GM19351 (cell line): Measurements from ENCODE around the gene FAM83D.
A peak's percentile ranks its signal among the peaks of the same experiment; 100 is the strongest.
"Not testable (repeated sequence)": the region's sequence is repeated elsewhere in the genome, so short reads cannot be mapped to it uniquely, and the experiment has no call there.

Source experiments
- ATAC-seq: cut with Tn5 transposase; IDR thresholded peaks from one replicate; pipeline ENCODE4 v1.9.1; 2021; ENCODE audit warnings: mild to moderate bottlenecking, moderate library complexity; ENCODE audit not compliant: unreplicated experiment

FAM83D gene

DNA sequence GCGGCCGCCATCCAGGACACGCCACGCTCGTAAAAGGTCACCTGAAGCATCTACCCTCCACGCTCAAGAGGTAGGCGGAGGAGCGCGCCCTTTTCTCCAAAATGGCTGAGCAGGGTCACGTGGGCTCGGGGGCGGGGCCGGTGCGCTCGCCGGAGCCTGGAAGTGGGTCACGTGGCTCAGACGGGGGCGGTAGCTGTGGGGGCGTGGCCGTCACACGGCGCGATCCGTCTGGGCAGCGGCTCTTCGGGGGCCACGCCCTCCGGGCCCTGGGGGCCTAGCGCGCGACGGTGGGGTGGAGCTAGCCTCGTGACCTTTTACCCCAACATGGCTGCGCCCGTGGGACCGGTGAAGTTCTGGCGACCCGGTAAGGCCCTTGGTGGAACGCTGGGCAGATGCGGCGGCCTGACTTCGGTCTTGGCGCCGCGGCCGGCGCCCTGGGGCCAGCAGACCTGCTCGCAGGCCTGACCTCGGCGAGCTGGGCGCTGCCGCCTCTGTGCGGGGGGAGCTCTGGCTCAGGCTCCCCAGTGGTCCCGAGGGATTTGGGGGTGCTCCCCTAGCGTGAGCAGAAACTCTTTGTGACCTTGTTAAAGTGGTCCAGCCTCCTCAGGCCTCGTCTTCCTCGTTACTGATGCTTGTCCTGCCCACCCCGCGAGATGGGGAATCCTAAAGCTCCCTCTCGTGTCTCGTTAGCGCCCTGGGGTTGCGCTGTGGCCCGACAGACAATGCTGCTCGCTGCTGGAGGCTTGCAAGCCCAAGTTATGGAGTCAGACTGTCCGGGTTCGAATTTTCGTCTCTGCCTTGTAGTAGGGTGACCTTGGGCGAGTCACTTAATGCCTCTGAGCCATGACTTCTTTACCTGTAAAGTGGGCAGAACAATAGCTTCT is 36.1 kb downstream of the FAM83D start, which contains the start of gene DHX35:
TSS of gene DHX35 (plus strand) at position 301 of the 884 bp plus-strand sequence. CDS start at position 325, 24 bp downstream.
- ATAC-seq: peak; percentile 92

GRCh38 chr20:38962928-38963401 is 36.7 kb downstream of the FAM83D start:
- ATAC-seq: no peak

- no peak for ATAC-seq
Measured at GRCh38 chr20:38963745-38964144, 37.5 kb downstream of the FAM83D start.

GRCh38 chr20:38965264-38965663 is 39.0 kb downstream of the FAM83D start:
- no peak for ATAC-seq

DNA sequence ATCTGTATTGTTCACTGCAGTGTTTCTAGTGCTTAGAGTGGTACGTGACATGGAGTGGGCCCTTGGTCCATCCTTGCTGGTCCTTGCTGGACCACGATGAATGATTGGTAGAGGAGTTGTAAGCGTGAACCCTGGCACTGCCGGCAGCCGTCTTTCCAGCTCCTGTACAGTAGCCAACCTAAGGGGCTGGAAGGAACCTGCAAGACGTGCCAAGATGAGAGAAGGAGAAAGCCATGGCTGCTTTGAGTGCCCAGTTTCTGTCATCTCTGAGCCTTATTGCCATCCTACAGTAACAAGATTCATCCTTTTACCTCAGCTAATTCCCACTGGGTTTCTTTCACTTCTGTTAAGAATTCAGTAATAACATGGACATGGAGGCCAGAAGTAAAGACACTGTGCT is 41.9 kb downstream of the FAM83D start:
- ATAC-seq: no peak

- ATAC-seq: no peak
Measured at GRCh38 chr20:38969708-38970107, 43.5 kb downstream of the FAM83D start.

DNA sequence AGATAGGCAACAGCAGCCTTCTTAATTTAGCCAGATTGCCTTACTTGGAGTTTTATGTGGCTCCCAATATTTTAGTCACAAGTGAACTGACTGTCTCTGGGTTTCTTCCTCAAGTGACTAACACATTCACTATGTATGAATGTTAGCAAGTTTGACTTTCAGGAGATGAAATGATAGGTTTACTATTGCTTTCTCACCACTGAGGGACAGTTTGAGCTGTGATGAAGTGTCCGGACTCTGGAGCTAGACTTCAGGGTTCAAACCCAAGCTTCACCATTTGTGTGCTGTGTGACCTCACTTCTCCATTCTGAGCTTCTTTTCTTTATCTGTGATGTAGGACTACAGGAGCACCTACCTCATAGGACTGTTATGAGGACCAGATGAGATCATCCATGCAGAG is 44.1 kb downstream of the FAM83D start:
- ATAC-seq: no peak

DNA sequence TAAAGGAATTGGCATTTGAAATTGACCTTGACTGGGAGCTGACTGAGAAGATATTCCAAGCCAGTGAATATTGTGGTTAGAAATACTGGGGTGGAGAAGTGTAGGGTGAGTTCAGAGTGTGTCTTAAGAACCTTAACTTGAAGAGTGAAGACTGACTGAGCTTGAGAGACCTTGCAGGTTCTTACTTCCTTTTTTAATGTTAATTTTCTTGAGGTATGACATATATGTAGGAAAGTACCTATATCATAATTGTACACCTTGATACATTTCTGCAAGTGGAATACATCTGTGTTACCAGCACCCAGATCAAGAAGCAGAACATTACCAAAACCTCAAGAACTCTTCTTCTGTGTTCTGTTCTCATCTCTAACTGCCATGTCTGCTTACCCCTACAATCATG is 46.9 kb downstream of the FAM83D start:
- ATAC-seq: no peak

DNA sequence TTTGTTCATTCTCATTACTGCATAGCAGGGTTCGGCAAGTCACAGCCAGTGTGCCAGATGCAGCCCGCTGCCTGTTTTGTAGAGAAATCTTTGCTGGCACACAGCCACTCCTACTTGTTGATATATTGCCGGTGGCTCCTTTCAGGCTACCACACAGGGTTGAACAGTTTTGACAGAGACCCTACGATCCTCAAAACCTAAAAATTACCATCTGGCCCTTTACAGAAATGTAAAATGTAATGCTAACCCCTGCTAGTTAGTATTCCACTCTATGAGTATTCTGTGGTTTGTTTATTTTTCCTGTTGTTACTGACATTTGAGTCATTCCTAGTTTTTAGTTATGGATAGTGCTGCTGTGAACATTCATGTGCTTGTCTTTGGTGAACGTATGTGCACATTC is 47.4 kb downstream of the FAM83D start:
- ATAC-seq: no peak

DNA sequence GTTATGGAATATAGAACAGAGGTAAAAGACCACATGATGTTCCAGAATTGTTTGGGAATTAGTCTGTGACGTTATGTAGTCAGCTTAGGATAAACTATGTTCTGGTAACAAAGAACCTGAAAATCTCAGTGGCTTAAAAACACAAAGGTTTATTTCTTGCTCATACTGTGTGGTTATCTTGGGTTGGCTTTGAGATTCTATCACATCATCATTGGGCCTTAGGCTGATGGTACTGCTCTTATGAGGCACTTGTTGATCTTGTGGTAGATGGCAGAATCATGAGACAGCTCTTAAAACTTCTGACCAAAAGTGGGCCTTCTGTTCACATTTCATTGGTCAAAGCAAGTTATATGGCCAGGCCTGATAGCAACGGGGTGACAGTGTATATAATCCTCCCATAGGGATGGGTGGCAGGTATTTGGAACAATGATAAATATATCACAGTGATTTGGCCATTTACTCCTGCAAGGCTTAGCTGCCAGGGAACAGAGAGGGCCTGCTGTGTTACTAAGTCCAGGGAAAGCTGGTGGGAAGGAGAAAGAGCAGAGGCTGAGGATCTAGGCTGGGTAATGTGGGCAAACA is 49.4 kb downstream of the FAM83D start:
- ATAC-seq: no peak

DNA sequence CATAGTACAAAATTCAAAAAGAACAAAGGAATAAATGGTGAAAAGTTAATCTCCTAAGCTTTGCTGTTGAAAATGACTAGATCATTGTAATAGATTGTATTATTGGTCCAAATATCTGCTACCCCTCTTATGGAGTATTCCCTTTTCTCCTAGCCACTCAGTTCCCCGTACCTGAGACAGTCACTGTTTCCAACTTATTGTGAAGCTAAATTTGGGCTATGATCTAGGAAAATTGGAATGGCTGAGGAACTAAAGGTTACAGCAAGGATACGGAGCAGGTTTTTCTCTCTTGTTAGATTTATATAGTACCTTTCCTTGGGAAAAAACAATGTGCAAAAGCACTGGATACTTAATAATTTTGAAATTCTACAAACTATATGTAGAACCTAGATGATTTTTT is 53.2 kb downstream of the FAM83D start:
- no peak for ATAC-seq

DNA sequence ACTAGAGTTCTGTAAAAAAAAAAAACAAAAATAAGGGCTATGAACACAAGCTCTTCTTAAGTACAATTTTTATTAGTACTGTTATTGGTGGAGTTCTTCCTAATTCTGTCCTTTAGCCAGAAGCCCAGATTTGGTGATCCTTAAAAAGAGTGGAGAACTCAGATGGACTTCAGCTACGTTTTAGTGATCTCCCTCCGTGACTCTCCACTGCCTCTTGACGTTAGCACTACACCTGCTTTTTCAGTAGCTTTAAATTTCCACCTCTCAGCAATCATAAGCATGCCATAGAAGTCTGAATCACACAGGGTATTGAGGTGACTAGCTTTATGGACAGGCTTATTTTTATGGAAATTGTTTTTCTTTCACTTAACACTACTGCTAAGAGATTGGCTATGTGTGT is 53.6 kb downstream of the FAM83D start:
- no peak for ATAC-seq

GRCh38 chr20:38982291-38982690 is 56.1 kb downstream of the FAM83D start:
- ATAC-seq: no peak

DNA sequence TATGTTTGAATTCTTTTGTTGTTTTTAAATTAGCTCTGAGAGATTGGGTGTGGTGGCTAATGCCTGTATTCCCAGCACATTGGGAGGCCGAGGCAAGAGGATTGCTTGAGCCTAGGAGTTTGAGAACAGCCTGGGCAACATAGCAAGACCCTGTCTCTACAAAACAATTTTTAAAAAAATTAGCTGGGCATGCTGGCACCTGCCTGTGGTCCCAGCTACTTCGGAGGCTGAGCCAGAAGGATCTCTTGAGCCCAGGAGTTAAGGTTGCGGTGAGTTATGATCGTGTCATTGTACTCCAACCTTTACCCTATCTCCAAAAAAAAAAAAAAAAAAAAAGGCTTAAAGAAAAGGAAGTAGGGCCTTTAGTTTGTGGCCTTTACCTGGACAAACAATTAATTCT is 58.8 kb downstream of the FAM83D start:
- ATAC-seq: no peak

DNA sequence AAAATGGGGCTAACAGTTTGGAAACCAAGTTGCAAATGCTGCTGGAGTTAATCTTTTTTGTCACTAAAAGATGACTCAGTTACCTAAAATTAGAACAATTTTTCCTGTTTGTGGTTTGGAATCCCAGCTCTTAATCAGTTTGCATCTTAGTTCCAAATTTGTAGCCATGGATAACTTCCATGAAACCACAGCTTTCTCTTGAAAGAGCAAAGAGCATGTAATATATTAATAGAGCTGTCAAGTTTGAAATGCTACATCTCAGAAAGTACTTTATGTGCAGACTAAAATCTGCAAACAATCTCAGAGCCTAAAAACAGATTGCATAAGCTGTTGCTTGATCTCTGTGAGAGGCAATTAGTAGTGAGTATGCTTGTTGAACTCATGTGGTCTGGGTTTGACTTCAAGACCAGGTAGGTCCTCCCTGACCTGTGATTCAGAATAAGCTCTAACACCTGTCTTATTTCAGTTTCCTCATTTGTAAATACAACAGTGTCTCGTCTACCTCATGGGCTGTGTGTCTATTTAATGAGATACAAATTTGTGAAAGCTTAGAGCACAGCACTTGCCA is 59.5 kb downstream of the FAM83D start:
- ATAC-seq: no peak

GRCh38 chr20:38986663-38987062 is 60.4 kb downstream of the FAM83D start:
- ATAC-seq: no peak

GRCh38 chr20:38987777-38988176 is 61.6 kb downstream of the FAM83D start:
- ATAC-seq: peak; percentile 78

DNA sequence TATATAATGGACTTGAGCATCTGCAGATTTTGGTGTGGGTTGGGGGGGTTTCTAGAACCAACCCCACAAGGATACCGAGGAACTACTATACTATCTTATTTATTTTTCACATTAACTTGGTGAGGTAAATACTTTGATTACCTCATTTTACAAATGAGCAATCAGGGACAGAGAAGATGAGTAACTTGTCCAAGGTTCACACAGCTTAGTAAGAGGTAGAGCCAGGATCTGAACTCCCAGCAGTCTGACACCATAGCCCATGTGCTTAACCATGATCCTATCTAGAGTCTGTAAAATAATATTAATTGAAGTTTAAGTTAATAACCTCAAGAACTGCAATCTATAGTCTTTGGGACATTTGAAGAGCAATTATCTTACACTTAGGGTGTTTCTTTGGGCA is 64.5 kb downstream of the FAM83D start:
- ATAC-seq: no peak

GRCh38 chr20:38991814-38992704 is 65.8 kb downstream of the FAM83D start:
- ATAC-seq: no peak

- no peak for ATAC-seq
Measured at GRCh38 chr20:38995536-38996044, 69.4 kb downstream of the FAM83D start.

DNA sequence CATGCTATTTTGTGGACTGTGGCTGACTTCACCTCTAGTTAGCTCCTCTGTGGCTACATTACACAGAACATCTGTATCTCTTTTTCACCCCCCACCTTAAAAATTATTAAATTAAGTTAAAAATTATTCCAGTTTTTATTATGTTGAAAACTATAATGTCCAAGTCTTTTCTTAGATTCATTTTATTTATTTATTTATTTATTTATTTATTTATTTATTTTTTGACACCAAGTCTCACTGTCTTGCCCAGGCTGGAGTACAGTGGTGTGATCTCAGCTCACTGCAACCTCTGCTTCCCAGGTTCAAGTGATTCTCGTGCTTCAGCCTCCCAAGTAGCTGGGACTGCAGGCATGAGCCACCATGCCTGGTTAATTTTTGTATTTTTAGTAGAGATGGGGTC is 70.6 kb downstream of the FAM83D start:
- not testable (repeated sequence) for ATAC-seq
